HG03432 (cell line): Measurements from ENCODE around the gene DGKG.
A peak's percentile ranks its signal among the peaks of the same experiment; 100 is the strongest.

ENCODE experiments used
- ATAC-seq: cut with Tn5 transposase; IDR thresholded peaks from one replicate; pipeline ENCODE4 v1.9.1; 2021; ENCODE audit warnings: mild to moderate bottlenecking, moderate library complexity; ENCODE audit not compliant: unreplicated experiment

Gene DGKG

DNA sequence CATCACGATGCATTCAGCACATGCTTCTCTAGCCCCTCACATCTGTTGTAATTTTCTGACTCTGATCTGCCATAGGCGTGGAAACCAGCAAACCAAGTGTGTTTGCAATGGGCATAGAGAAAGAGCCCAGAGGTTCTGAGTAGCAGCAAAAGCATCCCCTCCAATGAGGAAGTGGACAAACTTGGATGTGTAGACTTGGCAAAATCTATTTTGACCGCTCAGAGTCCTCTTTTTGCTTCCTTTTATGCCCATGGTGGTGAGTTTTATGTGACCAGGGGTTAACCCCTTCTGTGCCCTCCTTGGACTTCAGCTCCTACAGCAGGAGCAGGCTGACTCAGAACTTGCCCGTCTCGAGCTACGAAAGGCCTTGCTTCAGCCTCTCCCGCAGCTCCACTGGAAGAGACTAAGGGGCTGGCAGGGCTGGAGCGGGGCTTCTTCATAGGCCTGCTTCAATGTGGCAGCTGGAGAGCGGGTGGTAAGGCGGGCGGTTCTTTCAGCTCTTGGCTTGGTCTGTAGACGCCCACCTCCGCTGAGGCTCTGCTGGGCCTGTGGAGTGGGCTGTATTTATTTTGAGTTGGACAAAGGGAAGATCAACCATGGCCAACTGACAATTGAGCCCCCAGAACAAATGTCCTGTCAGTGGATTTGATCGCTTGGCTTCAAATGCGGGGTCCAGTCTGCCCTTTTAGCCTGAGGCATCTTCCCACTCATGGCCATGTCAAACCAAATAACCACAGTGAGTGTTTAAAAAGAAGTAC lies 246.6 kb downstream of the DGKG start:
- no peak for ATAC-seq

DNA sequence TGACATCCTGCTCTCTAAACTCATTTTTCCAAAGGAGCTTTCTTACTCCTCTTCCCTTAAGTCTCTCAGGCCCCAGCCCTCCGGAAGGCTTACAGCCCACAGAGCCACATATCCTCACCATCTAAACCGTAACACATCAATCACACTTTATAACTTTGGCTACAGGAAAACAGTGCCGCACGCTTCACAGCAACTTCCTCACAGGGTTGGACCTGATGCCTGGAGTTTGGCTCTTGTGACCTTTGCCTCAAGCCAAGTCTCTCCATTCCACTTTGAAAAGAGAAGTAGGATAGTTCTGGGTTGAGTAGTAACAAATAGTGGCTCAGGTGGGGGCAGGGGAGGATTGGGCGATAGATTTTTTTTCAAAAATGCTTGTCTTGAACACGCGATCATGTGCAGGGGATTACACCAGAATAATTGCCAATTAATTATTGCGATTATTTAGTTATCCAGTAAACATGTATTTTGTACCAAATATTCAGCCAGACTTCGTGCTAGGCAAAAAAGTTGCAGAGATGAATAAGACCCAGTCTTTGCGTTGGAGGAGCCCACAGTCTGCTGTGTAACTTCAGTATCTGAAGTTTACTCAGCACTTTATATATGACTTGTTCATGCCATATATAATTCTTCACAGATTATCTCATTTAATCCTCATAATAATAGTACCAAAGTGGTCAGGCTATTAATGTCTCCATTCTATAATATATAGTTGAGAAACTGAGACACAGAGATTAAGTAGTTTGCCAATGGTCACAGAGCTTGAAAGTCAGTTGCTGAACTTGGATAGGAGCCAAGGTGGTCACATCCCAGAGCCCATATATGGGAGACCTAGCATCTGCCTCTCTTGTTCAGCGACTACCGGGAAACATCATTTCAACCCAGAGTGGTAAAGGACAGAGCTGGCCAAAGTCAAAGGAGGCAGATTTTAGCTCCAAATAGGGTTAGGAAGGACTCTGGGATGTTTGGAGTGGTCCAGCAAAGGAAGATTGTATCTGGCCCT lies 250.8 kb downstream of the DGKG start:
- ATAC-seq, result no peak

- ATAC-seq, result no peak
Measured at GRCh38 chr3:186109897-186110803, 251.9 kb downstream of the DGKG start.

- ATAC-seq, result peak; percentile 93
Measured at GRCh38 chr3:186108941-186109865, 252.8 kb downstream of the DGKG start, which contains the start of gene ETV5. ETV5 (minus strand) TSS chr3:186109089; CDS start chr3:186105868, 3,221 bp downstream.

DNA sequence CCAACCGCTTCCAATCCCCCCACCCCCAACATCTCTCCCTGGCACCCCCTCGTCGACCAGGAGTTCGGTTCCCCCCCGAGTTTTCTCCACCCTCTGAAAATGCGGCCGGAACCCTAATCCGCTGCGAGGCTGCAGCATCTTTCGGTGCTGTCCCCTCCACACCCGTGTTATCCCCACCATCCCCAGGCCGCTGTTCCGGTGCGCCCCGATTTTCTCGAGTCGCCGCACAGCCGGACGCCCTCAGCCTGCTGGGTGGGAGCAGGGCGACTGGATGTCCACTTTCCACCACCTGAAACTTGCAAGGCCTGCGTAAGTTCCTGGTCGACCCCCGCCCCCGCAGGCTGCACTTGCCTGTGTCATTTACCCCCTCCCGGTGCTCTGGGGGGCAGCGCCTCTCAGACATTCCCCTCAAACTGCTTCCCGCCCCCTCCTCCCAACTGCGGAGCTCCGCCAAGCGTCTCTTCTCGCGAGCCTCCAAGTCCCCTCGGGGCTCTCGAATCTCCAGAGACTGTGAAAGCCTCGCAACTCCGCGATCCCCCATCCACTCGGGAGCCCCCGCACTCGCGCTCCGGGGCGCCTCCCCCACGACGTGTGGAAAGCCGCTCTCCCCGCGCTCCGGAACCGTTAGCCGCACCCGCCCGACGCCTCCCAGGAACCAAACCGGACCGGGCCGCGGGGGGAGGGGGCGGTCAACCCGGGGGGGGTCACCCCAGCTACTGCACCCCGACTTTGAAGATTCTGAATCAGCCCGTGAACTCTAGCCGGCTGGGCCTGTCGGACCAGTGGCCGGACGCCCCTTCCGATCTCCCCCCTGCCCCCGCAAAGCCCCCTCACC lies 253.7 kb downstream of the DGKG start:
- ATAC-seq, result no peak

GRCh38 chr3:186107215-186108105 lies 254.6 kb downstream of the DGKG start:
- ATAC-seq, result no peak

DNA sequence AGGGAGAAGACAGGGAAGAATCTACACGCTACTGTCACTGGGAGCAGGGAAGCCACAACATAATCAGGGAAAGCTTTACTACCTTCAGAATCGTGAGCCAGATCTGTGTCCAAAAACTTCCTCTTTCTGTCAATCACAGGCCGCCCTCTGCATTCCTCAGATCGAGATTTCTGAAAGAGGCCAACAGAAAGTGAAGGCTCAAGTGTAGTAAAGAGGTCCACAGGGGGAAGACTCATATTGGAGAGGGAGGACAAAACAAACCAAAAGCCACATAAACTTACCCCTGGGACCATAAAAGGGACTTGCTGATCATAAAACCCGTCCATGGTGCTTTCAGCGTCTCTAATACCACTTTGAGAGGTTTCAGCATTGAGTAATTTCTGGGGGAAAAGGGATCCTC lies 256.5 kb downstream of the DGKG start:
- no peak for ATAC-seq

GRCh38 chr3:186102687-186103086 lies 259.3 kb downstream of the DGKG start:
- ATAC-seq, result no peak

- no peak for ATAC-seq
Measured at GRCh38 chr3:186100398-186100797, 261.6 kb downstream of the DGKG start.

DNA sequence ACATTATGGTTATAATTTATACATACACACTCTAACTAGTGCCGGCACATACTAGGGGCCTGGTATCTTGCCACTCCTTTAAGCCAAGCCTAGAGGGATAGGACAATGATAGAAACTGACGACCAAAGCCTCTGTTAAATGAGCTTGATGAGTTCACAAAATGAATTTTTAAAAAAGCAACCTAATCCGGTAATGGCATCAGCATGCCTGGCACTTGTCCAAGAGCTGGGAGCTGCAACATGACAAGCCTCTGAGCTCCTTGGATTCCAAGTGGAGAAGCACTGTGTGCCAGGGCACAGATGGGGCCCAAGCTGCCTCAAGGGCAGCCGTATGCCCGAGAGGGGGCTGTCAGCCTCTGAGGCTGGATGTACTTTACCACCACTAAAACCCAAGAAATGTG lies 262.9 kb downstream of the DGKG start:
- ATAC-seq, result no peak

DNA sequence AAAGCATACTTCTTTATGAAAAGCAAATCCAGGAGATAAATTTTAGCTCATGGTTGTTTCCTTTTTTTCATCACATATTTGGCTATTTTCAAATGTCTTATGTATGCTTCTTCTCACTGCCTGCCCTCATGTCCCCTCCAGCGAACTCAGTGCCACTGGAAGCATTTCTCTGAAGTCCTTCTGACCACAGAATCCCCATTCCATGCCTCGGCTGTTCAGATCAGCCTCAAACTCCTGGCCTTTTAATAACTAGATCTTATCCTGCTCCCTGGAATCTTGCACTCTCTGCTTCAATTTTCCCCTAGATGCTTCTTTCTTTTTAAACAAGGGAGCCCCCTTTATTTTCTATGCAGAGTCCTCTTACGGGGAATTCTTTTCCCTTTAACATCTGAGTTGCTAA lies 263.3 kb downstream of the DGKG start:
- ATAC-seq, result no peak

- ATAC-seq, result no peak
Measured at GRCh38 chr3:186097663-186098451, 264.2 kb downstream of the DGKG start.

DNA sequence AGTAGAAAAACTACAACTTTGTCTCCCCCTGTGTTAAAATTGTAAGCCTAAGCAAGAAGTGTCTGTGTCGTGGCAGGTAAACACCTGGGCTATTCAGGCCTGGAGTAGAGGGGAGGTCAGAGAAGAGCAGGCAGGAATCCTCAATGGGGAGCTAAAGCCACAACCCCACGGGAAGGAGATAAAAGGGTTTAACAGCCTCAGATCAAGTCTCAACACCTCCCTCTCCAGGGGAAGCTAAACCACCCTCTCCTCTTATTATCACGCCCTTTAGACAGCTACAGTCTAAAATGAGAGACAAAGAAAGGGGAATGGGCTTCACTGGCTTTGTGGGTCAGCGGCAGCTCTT lies 264.7 kb downstream of the DGKG start:
- no peak for ATAC-seq
